NCI-H2107 treated with DMSO at 0.1 percent for 48 hours (cell line): ENCODE measurements around the gene MYEF2.

Experiments used
- DNase-seq: peaks from one replicate; lab custom pipeline; 2025; ENCODE audit not compliant: unreplicated experiment; lab: John Stamatoyannopoulos, UW

MYEF2 gene

DNA sequence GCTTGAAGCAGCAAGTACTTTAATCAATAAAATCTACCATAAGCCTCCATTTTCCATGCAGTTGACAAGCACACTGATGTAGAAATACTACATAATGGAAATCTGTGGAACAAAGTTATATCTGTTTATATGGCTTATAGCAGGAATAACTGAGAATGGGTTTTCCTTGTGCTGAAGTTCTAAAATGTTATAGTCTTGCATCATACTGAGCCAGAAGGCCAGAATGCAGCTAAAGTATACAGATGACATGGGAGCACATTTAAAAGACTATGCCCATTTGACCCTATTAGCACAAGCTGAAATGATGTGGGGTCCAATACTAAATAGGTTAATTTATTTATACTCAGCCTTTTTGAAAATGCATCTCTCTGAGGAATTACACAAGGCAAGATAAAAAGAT, 32.2 kb downstream of the MYEF2 start:
- DNase-seq = no peak

DNA sequence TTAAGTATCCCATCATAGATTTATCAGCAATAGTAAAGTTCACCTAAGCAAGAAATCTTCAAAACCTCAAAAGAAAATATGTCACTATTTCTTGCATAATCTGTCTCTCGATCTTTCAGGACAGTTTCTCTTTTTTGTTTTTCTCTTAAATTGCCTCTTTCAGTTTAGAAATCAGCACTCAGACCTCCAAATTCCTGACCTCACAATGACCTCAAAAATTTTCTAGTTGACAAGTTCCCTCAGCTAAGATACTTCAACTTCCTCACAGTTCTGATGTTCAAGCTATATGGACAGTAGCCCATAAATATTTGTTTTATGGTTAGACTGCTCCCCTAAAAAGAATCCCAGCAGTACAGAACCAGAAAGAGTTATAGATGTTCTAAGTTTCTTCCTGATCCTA, 33.2 kb downstream of the MYEF2 start:
- no peak for DNase-seq

DNA sequence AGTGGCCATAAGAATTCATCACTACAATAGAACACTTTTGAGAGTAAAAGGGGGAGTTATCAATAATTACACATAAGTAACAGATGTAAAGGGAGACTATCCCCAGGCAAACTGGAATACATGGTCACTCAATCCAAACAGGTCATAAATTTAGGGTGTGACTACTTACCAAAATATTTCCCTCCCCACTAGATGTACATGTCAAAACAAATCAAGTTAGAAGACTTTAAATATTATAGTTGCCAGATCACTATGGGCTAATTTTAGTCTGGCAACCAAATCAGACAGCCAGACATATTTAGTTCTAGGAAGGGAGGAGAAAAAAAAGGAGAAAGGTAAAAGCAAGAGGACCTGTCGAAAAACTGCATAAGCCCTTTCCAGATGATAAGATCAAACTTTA, 34.2 kb downstream of the MYEF2 start:
- DNase-seq = no peak

DNA sequence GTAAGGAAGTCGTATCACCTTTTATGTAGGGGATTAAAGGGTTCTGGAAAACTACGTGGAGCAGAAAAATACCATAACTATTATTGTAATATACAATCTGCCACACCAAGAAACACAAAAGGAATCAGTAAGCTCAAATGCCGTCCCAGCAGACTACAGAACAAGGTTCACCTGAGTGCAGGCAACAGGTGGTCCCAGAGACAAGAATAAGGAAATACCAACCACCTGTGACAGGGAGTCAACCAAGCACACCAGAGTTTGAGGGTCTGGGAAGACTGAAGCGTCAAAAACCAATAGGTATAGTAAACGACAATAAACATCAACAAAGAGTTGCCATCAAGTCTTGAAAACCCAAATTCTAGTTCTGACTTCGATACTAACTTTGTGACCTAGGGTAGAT, 45.2 kb downstream of the MYEF2 start:
- no peak for DNase-seq

DNA sequence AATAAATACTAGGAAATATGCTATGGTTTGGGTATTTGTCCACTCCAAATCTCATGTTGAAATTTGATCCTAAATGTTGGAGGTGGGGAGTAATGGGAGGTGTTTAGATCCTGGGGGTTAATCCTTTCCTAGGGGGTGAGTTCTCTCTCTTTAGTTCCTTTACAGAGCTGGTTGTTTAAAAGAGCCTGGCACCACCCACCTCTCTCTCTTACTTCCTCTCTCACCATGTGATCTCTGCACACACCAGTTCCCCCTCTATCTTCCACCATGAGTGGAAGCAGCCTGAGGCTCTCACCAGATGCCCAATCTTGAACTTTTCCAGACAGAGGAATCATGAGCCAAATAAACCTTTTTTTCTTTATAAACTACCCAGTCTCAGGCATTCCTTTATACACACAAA, 46.8 kb downstream of the MYEF2 start:
- DNase-seq = no peak

DNA sequence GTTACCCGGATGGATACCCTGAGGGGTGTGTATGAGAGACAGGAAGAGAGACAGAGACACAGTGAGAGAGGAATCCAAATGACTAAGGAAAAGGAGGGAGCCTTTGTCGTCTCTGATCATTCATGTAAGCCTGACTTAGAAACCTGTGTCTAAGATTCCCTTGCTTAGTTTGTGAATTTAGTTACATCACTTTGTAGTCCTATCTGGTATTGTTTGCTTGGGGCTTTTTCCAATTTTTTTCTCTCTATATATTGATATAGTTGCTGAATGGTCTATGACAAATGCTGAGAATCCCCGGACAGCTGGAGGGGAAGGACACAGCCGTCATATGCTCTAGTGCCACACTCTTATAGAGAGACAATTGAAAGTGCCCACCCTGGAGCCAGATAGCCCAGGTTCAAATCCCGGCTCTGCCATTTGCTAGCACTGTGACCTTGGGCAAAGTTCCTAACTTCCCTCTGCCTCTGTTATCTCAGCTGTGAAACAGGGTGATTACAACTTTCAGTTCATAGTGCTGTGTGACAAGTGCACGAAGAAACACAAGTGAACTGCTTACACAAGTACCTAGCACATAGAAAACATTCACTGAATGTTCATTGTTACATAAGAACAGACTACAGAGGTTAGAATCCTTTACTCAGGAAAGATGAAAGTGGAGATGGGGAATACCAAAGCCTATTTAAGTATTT, 51.3 kb downstream of the MYEF2 start:
- no peak for DNase-seq

DNA sequence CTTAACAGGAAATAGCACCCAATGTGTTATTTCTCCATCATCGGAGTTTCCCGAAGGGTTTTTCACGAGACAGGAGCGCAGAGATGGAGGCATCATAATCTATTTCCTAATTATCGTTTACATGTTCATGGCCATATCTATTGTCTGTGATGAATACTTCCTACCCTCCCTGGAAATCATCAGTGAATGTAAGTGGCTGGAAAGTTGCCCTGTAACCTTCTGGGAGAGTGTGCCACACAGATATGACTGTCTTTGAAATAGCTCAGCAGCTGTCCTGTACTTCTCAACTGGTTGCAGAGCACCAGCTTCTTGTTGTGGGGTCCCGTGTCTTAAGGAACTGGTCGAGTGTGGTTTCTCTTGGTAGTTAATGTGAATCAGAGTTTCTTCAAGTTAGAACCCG, 56.2 kb downstream of the MYEF2 start:
- DNase-seq = no peak

DNA sequence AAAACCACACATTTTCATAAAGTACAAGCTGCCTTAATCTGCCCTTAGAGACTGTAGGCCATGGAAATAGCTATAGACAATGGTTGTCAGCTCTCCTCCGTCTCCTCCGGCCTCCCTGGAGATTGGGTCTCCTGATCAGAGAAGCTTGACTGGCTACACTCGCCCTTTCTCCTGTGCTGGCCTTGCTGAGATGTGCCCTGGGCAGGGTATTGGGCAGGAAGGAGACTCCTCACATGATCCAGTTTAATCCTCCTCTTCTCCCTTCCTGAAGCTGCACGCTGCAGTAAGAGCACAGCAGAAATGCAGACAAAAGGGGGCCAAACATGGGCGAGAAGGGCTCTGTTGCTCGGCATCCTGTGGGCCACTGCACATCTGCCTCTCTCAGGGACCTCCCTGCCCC, 57.4 kb downstream of the MYEF2 start, which contains the start of gene SLC24A5:
TSS of gene SLC24A5 (plus strand) at position 246 of the 400 bp plus-strand sequence. CDS start at position 301, 55 bp downstream.
- no peak for DNase-seq

DNA sequence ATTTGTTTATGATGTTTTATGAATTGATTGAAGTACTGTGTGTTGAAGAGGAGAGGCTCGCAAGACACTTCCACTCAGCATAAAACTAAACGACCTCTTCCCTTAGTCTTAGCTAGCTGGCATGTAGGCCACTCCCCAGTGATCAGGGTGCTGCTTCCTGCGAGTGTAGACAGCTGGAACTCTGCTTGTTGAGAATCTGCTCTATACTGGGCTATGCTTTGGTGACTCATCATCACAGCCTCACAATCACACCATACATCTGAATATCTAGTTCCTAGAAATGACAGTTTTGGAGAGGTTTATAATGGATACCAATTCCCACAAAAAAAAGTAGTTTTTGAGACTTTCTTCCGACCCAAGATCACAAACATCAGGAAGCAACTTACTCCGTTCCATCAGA, 58.8 kb downstream of the MYEF2 start:
- no peak for DNase-seq

DNA sequence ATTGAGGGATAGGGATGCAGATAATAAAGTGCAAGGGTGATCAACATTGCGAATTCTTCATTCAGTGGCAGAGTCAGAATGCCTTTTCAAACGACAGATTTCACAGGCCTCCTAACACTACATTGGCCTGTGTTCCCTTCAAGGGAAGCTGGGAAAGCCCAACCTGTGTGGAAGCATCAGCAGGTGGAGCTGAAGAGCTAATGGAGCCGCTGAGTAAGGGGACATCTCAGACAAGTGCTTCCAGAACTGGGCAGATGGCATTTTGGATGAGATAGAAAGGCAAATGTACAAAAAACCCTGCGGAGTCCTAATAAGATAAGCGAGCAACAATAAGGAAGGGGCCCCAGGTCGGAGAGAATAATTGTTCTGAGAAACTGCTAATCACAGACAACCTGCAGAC, 65.9 kb downstream of the MYEF2 start:
- no peak for DNase-seq

DNA sequence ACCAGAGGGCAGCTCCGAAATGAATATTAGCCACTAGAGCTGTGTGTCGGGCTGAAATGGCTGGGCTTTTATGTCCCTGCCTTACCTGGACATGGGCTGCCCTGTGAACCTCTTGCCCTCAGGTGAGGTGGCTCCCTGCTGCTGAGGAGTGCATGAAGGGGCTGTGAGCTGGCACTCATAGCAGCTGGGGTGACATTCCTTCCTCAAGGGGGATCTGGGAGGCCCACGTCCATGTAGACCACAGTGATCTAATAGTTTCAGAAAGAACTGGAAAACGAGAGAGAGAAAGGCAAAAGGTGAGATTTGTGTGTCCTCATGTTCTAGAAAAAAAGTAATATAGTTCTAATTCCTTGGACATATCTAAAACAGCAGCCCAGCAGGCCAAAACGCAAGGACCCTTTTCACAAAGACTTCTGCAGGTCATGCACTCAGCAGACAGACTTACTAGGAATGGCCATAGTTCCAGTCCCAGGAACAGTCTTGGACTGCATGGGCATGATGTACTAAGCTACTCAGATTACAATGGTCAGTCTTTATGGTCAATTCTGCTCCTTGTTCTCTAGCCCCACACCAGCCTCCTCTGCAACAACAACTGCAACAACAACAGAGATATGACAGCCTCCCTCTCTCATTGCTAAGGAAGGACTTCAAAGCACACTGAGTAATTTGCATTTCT, 68.1 kb downstream of the MYEF2 start:
- no peak for DNase-seq

DNA sequence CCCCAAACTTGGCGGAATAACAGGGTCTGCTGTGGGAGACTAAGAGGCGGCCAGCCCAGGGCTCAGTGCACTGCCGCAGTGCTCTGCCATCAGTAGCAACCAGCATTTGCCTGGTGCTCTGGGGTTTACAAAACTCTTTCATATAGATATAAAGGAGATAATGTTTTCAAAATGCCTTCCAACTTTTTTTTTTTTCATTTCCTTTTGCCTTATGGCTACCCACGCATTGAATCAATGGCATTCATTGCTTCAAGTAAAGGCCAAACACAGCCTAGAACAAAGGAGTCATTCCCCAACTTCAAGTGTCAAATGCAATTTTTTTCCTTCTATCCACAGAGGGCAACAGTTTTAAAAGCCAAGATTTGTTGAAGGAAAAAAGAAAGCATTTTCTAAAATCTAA, 68.9 kb downstream of the MYEF2 start:
- DNase-seq = no peak

DNA sequence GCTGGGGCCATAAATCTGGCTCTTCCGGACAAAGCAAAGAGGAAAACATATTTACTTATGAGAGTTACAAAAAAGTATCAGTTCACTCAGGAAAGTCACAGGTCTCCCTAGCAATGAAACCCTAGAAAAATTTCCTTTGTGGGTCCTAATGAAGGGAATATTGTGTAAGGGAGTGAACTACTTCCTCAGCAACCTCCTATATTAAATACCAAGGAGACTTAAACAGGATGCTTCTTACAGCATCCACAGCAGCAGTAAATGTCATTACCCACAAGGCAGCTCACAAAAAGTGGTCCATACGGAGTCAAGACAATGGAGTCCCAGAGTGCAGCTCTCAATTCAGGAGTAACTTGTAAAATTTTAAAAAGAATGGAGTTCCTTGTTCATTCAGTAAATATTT, 72.2 kb downstream of the MYEF2 start:
- no peak for DNase-seq

DNA sequence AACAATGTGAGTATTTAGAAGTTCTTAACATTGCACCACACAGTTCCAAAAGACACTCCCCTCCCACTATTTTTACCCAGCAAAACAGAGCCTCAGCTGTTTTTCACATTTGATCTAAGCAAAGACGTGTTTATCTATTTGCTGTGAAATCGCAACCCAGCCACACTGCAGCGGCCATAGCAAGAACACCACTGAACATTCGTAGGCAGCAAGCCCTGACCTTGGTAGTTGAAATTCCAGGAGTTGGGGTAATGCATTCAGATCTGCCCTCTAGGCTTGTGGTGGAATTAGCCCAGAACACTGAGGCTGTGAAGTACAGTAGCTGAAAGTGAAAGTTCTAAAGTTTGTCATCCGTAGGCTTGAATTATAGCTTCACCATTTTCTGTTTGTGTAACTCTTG, 74.4 kb downstream of the MYEF2 start:
- no peak for DNase-seq

DNA sequence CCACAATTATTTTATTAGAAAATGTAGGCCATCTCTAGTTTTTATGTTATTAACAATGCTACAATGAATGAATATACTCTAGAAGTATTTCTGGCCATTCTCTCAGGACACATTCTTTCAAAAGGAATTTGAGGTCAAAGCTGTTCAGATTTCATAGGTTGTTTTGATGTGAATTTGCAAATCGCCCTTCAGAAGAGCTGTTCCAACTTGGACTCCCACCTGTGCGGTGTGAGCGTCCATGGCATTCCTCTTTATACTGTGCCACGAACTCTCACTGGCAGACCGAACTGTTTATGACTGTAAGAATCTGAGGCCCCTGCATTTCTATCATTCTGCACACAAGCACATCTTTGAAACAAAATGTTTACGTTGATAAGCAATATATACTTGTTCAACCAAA, 75.9 kb downstream of the MYEF2 start:
- DNase-seq = no peak

DNA sequence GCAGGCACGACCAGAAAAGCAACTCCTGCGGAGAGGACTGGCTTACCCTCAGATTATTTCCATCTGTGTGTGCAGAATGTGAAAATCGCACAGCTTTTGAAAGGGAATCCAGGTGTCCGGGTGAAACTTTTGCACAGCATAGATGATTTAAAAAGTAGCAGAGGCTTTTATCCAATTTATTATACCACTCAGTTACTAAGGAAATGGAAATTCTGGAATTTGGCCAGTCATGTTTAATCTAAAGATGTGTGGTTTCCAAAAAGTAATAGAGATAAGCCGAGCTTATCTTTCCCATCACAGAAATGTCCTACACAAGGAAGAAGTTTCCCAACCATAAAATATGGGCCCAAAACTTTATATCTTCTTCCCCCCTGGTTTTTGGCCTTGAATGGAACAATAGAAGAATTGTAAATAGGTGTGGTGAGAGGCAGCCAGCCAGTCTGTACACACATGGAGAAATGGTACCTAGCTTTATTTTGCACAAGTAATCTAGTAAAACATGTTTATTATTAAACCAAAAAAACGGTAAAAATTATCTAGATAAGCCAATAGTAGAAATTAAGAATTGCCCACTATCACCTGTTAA, 76.6 kb downstream of the MYEF2 start:
- DNase-seq = no peak

DNA sequence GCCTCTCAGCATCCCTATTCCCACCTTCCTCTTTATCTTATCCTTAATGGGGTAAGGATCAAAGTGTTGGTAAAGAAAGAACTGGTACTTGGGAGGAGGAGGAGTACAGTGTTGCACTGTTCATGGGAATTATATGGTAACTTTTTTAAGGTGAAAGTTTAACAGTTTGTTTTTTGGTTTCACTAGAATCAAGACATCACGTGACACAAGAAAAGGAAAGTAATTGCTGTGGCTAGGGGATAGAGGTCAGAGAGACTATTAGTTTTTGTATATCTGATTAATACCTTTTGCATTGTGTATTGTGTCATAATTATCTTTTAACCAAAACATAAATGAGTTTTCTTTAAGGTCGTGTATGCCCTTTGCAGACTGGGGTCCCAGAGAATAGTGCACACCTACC, 80.8 kb downstream of the MYEF2 start:
- DNase-seq = no peak

DNA sequence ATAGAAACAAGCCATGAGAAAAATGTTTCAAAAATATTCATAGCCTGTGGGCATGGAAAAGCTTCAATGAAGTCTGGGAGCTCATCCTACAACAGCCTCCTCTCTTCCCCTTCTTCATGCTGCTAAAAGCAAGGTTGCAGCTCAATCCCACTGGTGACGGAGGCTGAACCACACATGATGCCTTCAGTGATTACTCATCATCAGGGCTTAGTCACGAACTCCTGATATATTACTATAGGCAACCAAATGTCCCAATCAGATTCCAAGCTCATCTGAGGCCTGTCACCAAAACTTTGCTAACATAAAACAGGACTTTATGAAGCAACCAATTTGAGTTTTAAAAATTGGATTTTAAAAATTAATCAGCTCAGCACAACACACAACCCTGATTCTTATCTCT, 81.3 kb downstream of the MYEF2 start:
- no peak for DNase-seq

DNA sequence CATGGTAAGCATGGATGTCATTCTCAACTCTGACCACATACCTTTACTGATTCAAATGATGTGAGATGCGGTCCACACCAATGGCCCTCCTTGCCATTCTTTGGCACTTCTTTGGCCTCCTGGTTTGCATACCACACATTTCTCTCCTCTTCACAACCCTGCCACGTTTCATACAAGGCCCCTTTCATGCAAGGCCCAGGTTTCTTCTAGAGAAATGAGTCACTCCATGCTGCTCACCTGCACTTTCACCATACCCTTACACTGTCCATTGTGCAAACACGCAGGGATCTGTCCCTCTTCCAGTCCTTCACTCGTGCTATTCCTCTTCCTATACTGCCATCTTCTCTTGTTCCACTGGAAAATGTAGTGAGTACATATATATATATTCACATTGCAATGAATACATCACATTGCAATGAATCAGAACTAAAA, 81.7 kb downstream of the MYEF2 start:
- DNase-seq = no peak

DNA sequence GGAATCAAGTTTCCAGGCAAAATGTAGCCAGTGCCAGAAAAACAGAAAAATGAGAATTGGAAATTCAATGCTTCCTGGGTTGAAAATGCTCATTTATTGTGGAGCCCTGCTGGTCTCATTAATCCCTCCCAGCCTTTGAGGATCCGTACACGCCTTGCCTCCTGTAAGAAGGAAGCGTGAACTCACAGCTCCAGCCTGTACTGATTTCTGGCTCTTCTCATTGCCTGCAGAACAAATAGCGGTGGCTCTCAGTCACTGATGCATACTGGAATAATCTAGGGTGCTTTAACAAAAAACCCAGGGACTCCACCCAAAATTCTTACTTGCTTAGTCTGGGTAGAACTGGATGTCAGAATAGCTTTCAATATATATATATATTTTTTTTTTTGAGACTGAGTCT, 86.6 kb downstream of the MYEF2 start:
- DNase-seq = no peak

DNA sequence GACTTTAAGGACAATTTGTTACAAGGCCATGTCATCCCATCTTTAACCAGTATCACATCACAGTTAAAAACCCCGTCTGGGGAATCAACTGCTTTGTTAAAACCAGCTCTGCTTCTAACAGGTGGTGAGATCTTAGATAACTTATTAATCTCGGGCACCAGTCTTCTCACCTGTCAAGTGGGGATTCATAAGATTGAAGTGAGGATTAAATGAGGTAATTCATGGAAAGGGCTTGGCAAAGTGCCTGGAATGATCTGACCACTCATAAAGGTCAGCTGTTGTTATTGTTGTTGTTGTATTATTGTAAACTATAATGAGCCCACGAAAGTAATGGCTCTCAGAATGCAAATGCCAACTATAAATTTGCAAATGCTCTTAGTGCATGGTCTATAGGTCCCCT, 87.4 kb downstream of the MYEF2 start:
- DNase-seq = no peak

DNA sequence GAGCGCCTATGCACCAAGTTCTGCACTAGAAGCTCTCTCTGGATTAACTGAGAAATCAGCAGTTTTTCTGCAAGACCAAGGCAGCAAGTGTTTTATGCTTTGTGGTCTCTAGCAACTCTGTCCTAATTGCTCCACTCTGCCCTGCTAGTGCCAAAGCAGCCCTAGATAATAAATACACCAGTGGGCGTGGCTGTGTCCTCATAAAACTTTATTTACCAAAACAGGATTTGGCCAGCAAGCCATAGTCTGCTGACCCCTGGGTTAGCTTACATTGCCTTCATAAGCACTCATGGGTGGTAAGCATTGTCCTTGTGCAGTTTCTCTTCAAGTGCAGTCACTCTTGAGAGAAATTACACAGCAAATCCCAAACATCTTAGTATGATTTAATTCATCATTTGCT, 88.0 kb downstream of the MYEF2 start:
- no peak for DNase-seq

DNA sequence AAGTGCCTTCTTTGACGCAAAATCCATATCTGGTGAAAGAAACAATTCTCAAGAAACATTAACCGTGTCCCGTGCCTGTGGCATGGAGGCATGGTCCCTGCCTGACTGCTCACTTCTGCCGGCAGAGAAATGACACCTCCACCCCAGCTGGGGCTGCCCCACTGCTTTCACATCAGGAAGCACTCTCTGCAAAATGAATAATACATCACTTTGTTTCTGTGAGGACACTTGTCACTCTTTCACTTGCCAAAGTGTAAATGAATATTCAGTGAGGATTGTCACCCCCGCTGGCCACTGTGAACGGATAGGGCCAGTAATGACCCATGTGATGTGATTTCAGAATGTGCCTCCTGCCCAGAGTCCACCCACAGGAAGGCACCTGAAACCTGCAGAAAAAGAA, 88.4 kb downstream of the MYEF2 start:
- no peak for DNase-seq
